ENCODE results near the gene RFESD.

The RFESD gene

GRCh38 chr5:95670568-95670967 lies 24.0 kb downstream of the RFESD start:
- H3K4me3 ChIP-seq (replicated peaks; ENCODE audit: low read depth, low read length) = no peak overlapping the region
- DNase-seq (ENCODE audit: low read depth) = peak; percentile 3
- no peak for TF ChIP-seq CTCF (IDR thresholded peaks at IDR 0.05; ENCODE audit: low read length, missing control alignments)

- DNase-seq (ENCODE audit: low read depth) = no peak
- TF ChIP-seq CTCF (IDR thresholded peaks at IDR 0.05; ENCODE audit: low read length, missing control alignments) = no peak
- H3K4me3 ChIP-seq (replicated peaks; ENCODE audit: low read depth, low read length) = no peak overlapping the region
Measured at GRCh38 chr5:95671826-95672225, 25.2 kb downstream of the RFESD start.

- no peak for TF ChIP-seq CTCF (IDR thresholded peaks at IDR 0.05; ENCODE audit: low read length, missing control alignments)
- no peak overlapping the region for H3K4me3 ChIP-seq (replicated peaks; ENCODE audit: low read depth, low read length)
- DNase-seq (ENCODE audit: low read depth) = no peak
Measured at GRCh38 chr5:95672641-95673040, 26.1 kb downstream of the RFESD start.

- no peak for TF ChIP-seq CTCF (IDR thresholded peaks at IDR 0.05; ENCODE audit: low read length, missing control alignments)
- peak; percentile 55 for DNase-seq (ENCODE audit: low read depth)
- no peak overlapping the region for H3K4me3 ChIP-seq (replicated peaks; ENCODE audit: low read depth, low read length)
Measured at GRCh38 chr5:95673081-95673480, 26.5 kb downstream of the RFESD start.

GRCh38 chr5:95682891-95683290 lies 36.3 kb downstream of the RFESD start, which contains the start of gene SPATA9:
Gene SPATA9 (minus strand): TSS chr5:95682991. CDS start chr5:95682854, 137 bp downstream.
- no peak for DNase-seq (ENCODE audit: low read depth)
- TF ChIP-seq CTCF (IDR thresholded peaks at IDR 0.05; ENCODE audit: low read length, missing control alignments) = no peak
- no peak within 1 kb of the TSS for H3K4me3 ChIP-seq (replicated peaks; ENCODE audit: low read depth, low read length)

- DNase-seq (ENCODE audit: low read depth) = no peak
- TF ChIP-seq CTCF (IDR thresholded peaks at IDR 0.05; ENCODE audit: low read length, missing control alignments) = no peak
- no peak overlapping the region for H3K4me3 ChIP-seq (replicated peaks; ENCODE audit: low read depth, low read length)
Measured at GRCh38 chr5:95684361-95684760, 37.8 kb downstream of the RFESD start.

GRCh38 chr5:95686651-95687050 lies 40.1 kb downstream of the RFESD start:
- no peak for TF ChIP-seq CTCF (IDR thresholded peaks at IDR 0.05; ENCODE audit: low read length, missing control alignments)
- H3K4me3 ChIP-seq (replicated peaks; ENCODE audit: low read depth, low read length) = no peak overlapping the region
- DNase-seq (ENCODE audit: low read depth) = no peak

Measured in fibroblast of pulmonary artery (primary cell).